ENCODE measurements around the gene LRRC17.
"Not testable (repeated sequence)": the region's sequence is repeated elsewhere in the genome, so short reads cannot be mapped to it uniquely, and the experiment has no call there.

Gene LRRC17

GRCh38 chr7:102943423-102944169 is 30.8 kb downstream of the LRRC17 start:
- no peak for DNase-seq

GRCh38 chr7:102944241-102944640 is 31.4 kb downstream of the LRRC17 start:
- DNase-seq, result no peak

- DNase-seq, result no peak
Observed at GRCh38 chr7:102951839-102952238, 39.0 kb downstream of the LRRC17 start.

- no peak for DNase-seq
Observed at GRCh38 chr7:102953406-102953805, 40.6 kb downstream of the LRRC17 start.

GRCh38 chr7:102954359-102954758 is 41.6 kb downstream of the LRRC17 start:
- DNase-seq, result not testable (repeated sequence)

GRCh38 chr7:102958004-102958403 is 45.2 kb downstream of the LRRC17 start:
- DNase-seq, result not testable (repeated sequence)

GRCh38 chr7:102961993-102962392 is 49.2 kb downstream of the LRRC17 start:
- not testable (repeated sequence) for DNase-seq

- no peak for DNase-seq
Observed at GRCh38 chr7:102966465-102966864, 53.7 kb downstream of the LRRC17 start.

GRCh38 chr7:102967798-102968197 is 55.0 kb downstream of the LRRC17 start:
- DNase-seq, result no peak

- no peak for DNase-seq
Observed at GRCh38 chr7:102973096-102973802, 60.4 kb downstream of the LRRC17 start.

GRCh38 chr7:102974366-102975236 is 61.8 kb downstream of the LRRC17 start:
- DNase-seq, result no peak

GRCh38 chr7:102975854-102976253 is 63.1 kb downstream of the LRRC17 start:
- no peak for DNase-seq

GRCh38 chr7:102976493-102976892 is 63.7 kb downstream of the LRRC17 start:
- no peak for DNase-seq

GRCh38 chr7:102977586-102977985 is 64.8 kb downstream of the LRRC17 start:
- DNase-seq, result not testable (repeated sequence)

- DNase-seq, result no peak
Observed at GRCh38 chr7:102978284-102978683, 65.5 kb downstream of the LRRC17 start.

GRCh38 chr7:102979670-102980069 is 66.9 kb downstream of the LRRC17 start:
- DNase-seq, result no peak

GRCh38 chr7:102981451-102981850 is 68.7 kb downstream of the LRRC17 start:
- DNase-seq, result no peak

- DNase-seq, result no peak
Observed at GRCh38 chr7:102982235-102982634, 69.4 kb downstream of the LRRC17 start.

GRCh38 chr7:102983602-102984001 is 70.8 kb downstream of the LRRC17 start:
- DNase-seq, result no peak

- DNase-seq, result no peak
Observed at GRCh38 chr7:102985176-102985783, 72.5 kb downstream of the LRRC17 start.

- DNase-seq, result no peak
Observed at GRCh38 chr7:102988088-102988487, 75.3 kb downstream of the LRRC17 start.

- DNase-seq, result no peak
Observed at GRCh38 chr7:102988631-102989560, 76.1 kb downstream of the LRRC17 start.

All from activated CD4-positive, alpha-beta T cell treated with anti-CD3 and anti-CD28 coated beads, Interleukin-2, amount 50 U/mL, for 4 hours (primary cell).